Measurements from ENCODE around the gene PLEKHG5. TPM values are rescaled to one million over a fixed set of nuclear protein-coding genes. Genes with fewer than 3 reads are reported as not detected.

Gene PLEKHG5
- total RNA-seq, 4 donors from 2014 or later = 17.9 to 42.7 (median 37.1) TPM

GRCh38 chr1:6506210-6507036, 15.0 kb upstream of the PLEKHG5 start:
- peaks cover 0 to 10% (median 8%) of the 10 kb centered on the region in 4 donors for H3K4me1 ChIP-seq
- intact Hi-C loops (cut with DNase I; ENCODE audit: low total_unique reads) = no loop called here
- in situ Hi-C loops (cut with MboI; ENCODE audit: low pct_ligation_motif_present in 1 of 4, low pct_unique_long_range_greater_than_20kb in 1 of 4, low sequenced_read_pairs in 3 of 4) = no loop called here
- TF ChIP-seq CTCF (IDR thresholded peaks at IDR 0.05) (no peak), POLR2A (IDR thresholded peaks at IDR 0.05) (no peak), EP300 (IDR thresholded peaks at IDR 0.05; ENCODE audit: low read depth) (no peak), POLR2AphosphoS5 (IDR thresholded peaks at IDR 0.05) (no peak)
- WGBS, 2 donors (ENCODE audit: low coverage in 1 of 2) = 80% methylated on average over 29 of the region's 31 CpGs; no CpG with 5 or more reads in 1 of the 2 donors
- no peaks in the 10 kb centered on the region for H3K36me3 ChIP-seq
- H3K9me3 ChIP-seq = no peaks in the 10 kb centered on the region
- H3K27me3 ChIP-seq = no peaks in the 10 kb centered on the region
- no peak for DNase-seq
- no peak overlapping the region for H3K4me3 ChIP-seq
- no peak overlapping the region for H3K27ac ChIP-seq

GRCh38 chr1:6505367-6506209, 14.1 kb upstream of the PLEKHG5 start:
- H3K9me3 ChIP-seq = no peaks in the 10 kb centered on the region
- WGBS, 2 donors (ENCODE audit: low coverage in 1 of 2) = 83% methylated on average over 27 of the region's 31 CpGs; no CpG with 5 or more reads in 1 of the 2 donors
- H3K4me3 ChIP-seq = no peak overlapping the region
- H3K27me3 ChIP-seq = peaks cover 5% of the 10 kb centered on the region
- intact Hi-C loops (cut with DNase I; ENCODE audit: low total_unique reads) = no loop called here
- no peak for DNase-seq
- H3K4me1 ChIP-seq = peaks cover 0 to 10% (median 8%) of the 10 kb centered on the region in 4 donors
- in situ Hi-C loops (cut with MboI; ENCODE audit: low pct_ligation_motif_present in 1 of 4, low pct_unique_long_range_greater_than_20kb in 1 of 4, low sequenced_read_pairs in 3 of 4) = no loop called here
- no peaks in the 10 kb centered on the region for H3K36me3 ChIP-seq
- no peak overlapping the region for H3K27ac ChIP-seq
- TF ChIP-seq POLR2AphosphoS5 (IDR thresholded peaks at IDR 0.05) = no peak
- TF ChIP-seq POLR2A (IDR thresholded peaks at IDR 0.05) = no peak
- TF ChIP-seq CTCF (IDR thresholded peaks at IDR 0.05) = no peak
- no peak for TF ChIP-seq EP300 (IDR thresholded peaks at IDR 0.05; ENCODE audit: low read depth)

GRCh38 chr1:6504887-6505286, 13.4 kb upstream of the PLEKHG5 start:
- DNase-seq = no peak
- WGBS, 2 donors (ENCODE audit: low coverage in 1 of 2) = 91% methylated on average over 15 of the region's 15 CpGs; no CpG with 5 or more reads in 1 of the 2 donors
- Histone ChIP-seq H3K4me3 (no peak overlapping the region), H3K4me1 (peaks cover 0 to 10% (median 8%) of the 10 kb centered on the region in 4 donors), H3K27me3 (peaks cover 5% of the 10 kb centered on the region), H3K9me3 (no peaks in the 10 kb centered on the region), H3K27ac (no peak overlapping the region), H3K36me3 (no peaks in the 10 kb centered on the region)
- in situ Hi-C loops (cut with MboI; ENCODE audit: low pct_ligation_motif_present in 1 of 4, low pct_unique_long_range_greater_than_20kb in 1 of 4, low sequenced_read_pairs in 3 of 4) = no loop called here
- TF ChIP-seq POLR2AphosphoS5 (IDR thresholded peaks at IDR 0.05) = no peak
- no peak for TF ChIP-seq POLR2A (IDR thresholded peaks at IDR 0.05)
- no peak for TF ChIP-seq EP300 (IDR thresholded peaks at IDR 0.05; ENCODE audit: low read depth)
- no peak for TF ChIP-seq CTCF (IDR thresholded peaks at IDR 0.05)
- intact Hi-C loops (cut with DNase I; ENCODE audit: low total_unique reads) = no loop called here

Data from transverse colon (tissue), 4 donors.